BLaER1 (cell line): Measurements from ENCODE around the gene CHERP.
"Not testable (repeated sequence)": the region's sequence is repeated elsewhere in the genome, so short reads cannot be mapped to it uniquely, and the experiment has no call there.

Experiments
- H3K27ac ChIP-seq: shearing (Covaris generic); formaldehyde crosslinking; 2 replicates; pipeline ENCODE4 v1.8.1; 2022
- H3K27me3 ChIP-seq: shearing (Covaris generic); formaldehyde crosslinking; 2 replicates; pipeline ENCODE4 v1.8.1; 2022
- H3K36me3 ChIP-seq: shearing (Covaris generic); formaldehyde crosslinking; 2 replicates; pipeline ENCODE4 v1.8.1; 2022
- H3K4me1 ChIP-seq: shearing (Covaris generic); formaldehyde crosslinking; 2 replicates; pipeline ENCODE4 v1.8.1; 2022
- H3K4me2 ChIP-seq: shearing (Covaris generic); formaldehyde crosslinking; 2 replicates; pipeline ENCODE4 v1.8.1; 2022
- H3K4me3 ChIP-seq: shearing (Covaris generic); formaldehyde crosslinking; 2 replicates; pipeline ENCODE4 v1.8.1; 2022
- H3K9ac ChIP-seq: shearing (Covaris generic); formaldehyde crosslinking; 2 replicates; pipeline ENCODE4 v1.8.1; 2022
- H3K9me3 ChIP-seq: shearing (Covaris generic); formaldehyde crosslinking; 2 replicates; pipeline ENCODE4 v1.8.1; 2022
- H4K20me1 ChIP-seq: shearing (Covaris generic); formaldehyde crosslinking; 2 replicates; pipeline ENCODE4 v1.8.1; 2022
- Cebpa-rat ChIP-seq: shearing (Covaris generic); IDR thresholded peaks from 2 replicates; pipeline ENCODE4 v1.8.1; 2022

CHERP gene

GRCh38 chr19:16544473-16545231, 2.4 kb upstream of the CHERP start:
- H3K27ac ChIP-seq = no peak overlapping the region
- peaks cover 12% of the 10 kb centered on the region for H3K36me3 ChIP-seq
- H4K20me1 ChIP-seq = peaks cover 26% of the 10 kb centered on the region
- no peak for TF ChIP-seq Cebpa-rat
- H3K4me2 ChIP-seq = peak overlapping the region; percentile 85
- peaks cover 45% of the 10 kb centered on the region for H3K4me1 ChIP-seq
- no peak overlapping the region for H3K4me3 ChIP-seq
- H3K9ac ChIP-seq = no peak overlapping the region; the same call in 1 of the 2 replicates
- no peaks in the 10 kb centered on the region for H3K27me3 ChIP-seq
- H3K9me3 ChIP-seq = no peaks in the 10 kb centered on the region

- Histone ChIP-seq H3K9ac (peak overlapping the region; percentile 97; the same call in 1 of the 2 replicates), H3K36me3 (peaks cover 20% of the 10 kb centered on the region), H3K4me3 (peak overlapping the region; percentile 89; the same call in 1 of the 2 replicates), H3K4me2 (peak overlapping the region; percentile 85), H3K4me1 (peaks cover 54% of the 10 kb centered on the region), H4K20me1 (peaks cover 35% of the 10 kb centered on the region)
- H3K27me3 ChIP-seq, H3K9me3 ChIP-seq, H3K27ac ChIP-seq: not testable (repeated sequence)
These were observed 1.5 kb upstream of the CHERP start for GRCh38 chr19:16543734-16544133.

GRCh38 chr19:16542910-16543472, 754 bp upstream of the CHERP start:
- Histone ChIP-seq H4K20me1 (peaks cover 42% of the 10 kb centered on the region), H3K27ac (peak overlapping the region; percentile 92), H3K9ac (peak overlapping the region; percentile 97), H3K4me3 (peak overlapping the region; percentile 89), H3K36me3 (peaks cover 28% of the 10 kb centered on the region), H3K27me3 (no peaks in the 10 kb centered on the region), H3K9me3 (no peaks in the 10 kb centered on the region), H3K4me2 (peak overlapping the region; percentile 85), H3K4me1 (peaks cover 60% of the 10 kb centered on the region)
- no peak for TF ChIP-seq Cebpa-rat

- H3K4me1 ChIP-seq = peaks cover 60% of the 10 kb centered on the region
- H3K36me3 ChIP-seq = peaks cover 42% of the 10 kb centered on the region
- H3K27ac ChIP-seq = peak overlapping the region; percentile 92
- H3K9ac ChIP-seq = peak overlapping the region; percentile 97
- no peaks in the 10 kb centered on the region for H3K27me3 ChIP-seq
- H4K20me1 ChIP-seq = peaks cover 56% of the 10 kb centered on the region
- TF ChIP-seq Cebpa-rat = no peak
- H3K4me3 ChIP-seq = peak overlapping the region; percentile 89
- no peaks in the 10 kb centered on the region for H3K9me3 ChIP-seq
- peak overlapping the region; percentile 93 for H3K4me2 ChIP-seq
These were observed 652 bp downstream of the CHERP start for GRCh38 chr19:16541526-16542044.

- H3K27ac ChIP-seq = peak overlapping the region; percentile 92; the same call in 1 of the 2 replicates
- TF ChIP-seq Cebpa-rat = no peak
- peak overlapping the region; percentile 97 for H3K9ac ChIP-seq
- H3K4me2 ChIP-seq = peak overlapping the region; percentile 93
- H3K4me3 ChIP-seq = peak overlapping the region; percentile 89
- H3K9me3 ChIP-seq = no peaks in the 10 kb centered on the region
- no peaks in the 10 kb centered on the region for H3K27me3 ChIP-seq
- peaks cover 63% of the 10 kb centered on the region for H4K20me1 ChIP-seq
- peaks cover 60% of the 10 kb centered on the region for H3K4me1 ChIP-seq
- H3K36me3 ChIP-seq = peaks cover 48% of the 10 kb centered on the region
These were observed 1.3 kb downstream of the CHERP start for GRCh38 chr19:16540948-16541347.

GRCh38 chr19:16537111-16537510, 5.1 kb downstream of the CHERP start:
- peaks cover 100% of the 10 kb centered on the region for H4K20me1 ChIP-seq

GRCh38 chr19:16536130-16536529, 6.1 kb downstream of the CHERP start:
- no peak overlapping the region for H3K9ac ChIP-seq
- H4K20me1 ChIP-seq = peaks cover 100% of the 10 kb centered on the region
- no peak overlapping the region for H3K27ac ChIP-seq
- peaks cover 96% of the 10 kb centered on the region for H3K36me3 ChIP-seq
- H3K9me3 ChIP-seq = no peaks in the 10 kb centered on the region
- no peak overlapping the region for H3K4me2 ChIP-seq
- H3K4me1 ChIP-seq = peaks cover 29% of the 10 kb centered on the region
- H3K27me3 ChIP-seq = no peaks in the 10 kb centered on the region
- no peak overlapping the region for H3K4me3 ChIP-seq
- no peak for TF ChIP-seq Cebpa-rat

More at GRCh38 chr19:16537111-16537510, 5.1 kb downstream of the CHERP start:
- Histone ChIP-seq H3K36me3 (peaks cover 87% of the 10 kb centered on the region), H3K4me3 (no peak overlapping the region), H3K4me2 (no peak overlapping the region), H3K4me1 (peaks cover 33% of the 10 kb centered on the region), H3K27ac (no peak overlapping the region), H3K9ac (no peak overlapping the region), H3K27me3 (no peaks in the 10 kb centered on the region), H3K9me3 (no peaks in the 10 kb centered on the region)
- TF ChIP-seq Cebpa-rat = no peak

- Histone ChIP-seq H3K27ac (no peak overlapping the region), H3K4me1 (peaks cover 22% of the 10 kb centered on the region), H4K20me1 (peaks cover 100% of the 10 kb centered on the region), H3K4me3 (no peak overlapping the region), H3K9ac (no peak overlapping the region), H3K9me3 (no peaks in the 10 kb centered on the region), H3K4me2 (no peak overlapping the region), H3K27me3 (no peaks in the 10 kb centered on the region), H3K36me3 (peaks cover 99% of the 10 kb centered on the region)
- TF ChIP-seq Cebpa-rat = no peak
These were observed 6.9 kb downstream of the CHERP start for GRCh38 chr19:16535381-16535780.

GRCh38 chr19:16532440-16533234, 9.6 kb downstream of the CHERP start:
- no peak for TF ChIP-seq Cebpa-rat

GRCh38 chr19:16531380-16531669, 10.9 kb downstream of the CHERP start:
- TF ChIP-seq Cebpa-rat = no peak
- H4K20me1 ChIP-seq = peaks cover 100% of the 10 kb centered on the region
- no peaks in the 10 kb centered on the region for H3K9me3 ChIP-seq

More at GRCh38 chr19:16532440-16533234, 9.6 kb downstream of the CHERP start:
- Histone ChIP-seq H3K27ac (no peak overlapping the region), H3K36me3 (peaks cover 100% of the 10 kb centered on the region), H3K4me1 (no peaks in the 10 kb centered on the region), H4K20me1 (peaks cover 100% of the 10 kb centered on the region), H3K9ac (no peak overlapping the region), H3K27me3 (no peaks in the 10 kb centered on the region), H3K4me2 (no peak overlapping the region), H3K9me3 (no peaks in the 10 kb centered on the region), H3K4me3 (no peak overlapping the region)

More at GRCh38 chr19:16531380-16531669, 10.9 kb downstream of the CHERP start:
- Histone ChIP-seq H3K9ac (no peak overlapping the region), H3K36me3 (peaks cover 100% of the 10 kb centered on the region), H3K27me3 (no peaks in the 10 kb centered on the region), H3K27ac (no peak overlapping the region), H3K4me3 (no peak overlapping the region), H3K4me2 (no peak overlapping the region), H3K4me1 (no peaks in the 10 kb centered on the region)
